HAP-1 (cell line): ENCODE measurements around the gene OTOS.

ENCODE experiments used
- DNase-seq, 2 experiments: peaks; one replicate each; pipeline ENCODE4 v3.0.0-alpha.2; 2016 to 2020; ENCODE audit warnings: low spot score in 2 of 2
- H3K27me3 ChIP-seq: fragments of 250-450 bp; sonication (Bioruptor Pico); 2 replicates; pipeline ENCODE4 v1.5.1; 2020; ENCODE audit warnings: low read depth, mild to moderate bottlenecking, moderate library complexity
- H3K36me3 ChIP-seq: fragments of 250-450 bp; sonication (Bioruptor Pico); replicated peaks from 2 replicates; pipeline ENCODE4 v1.5.1; 2020; ENCODE audit warnings: mild to moderate bottlenecking
- H3K4me1 ChIP-seq: fragments of 250-450 bp; sonication (Bioruptor Pico); 2 replicates; pipeline ENCODE4 v1.5.1; 2020; ENCODE audit warnings: mild to moderate bottlenecking
- H3K4me3 ChIP-seq: fragments of 250-450 bp; sonication (Bioruptor Pico); 2 replicates; pipeline ENCODE4 v1.5.1; 2020; ENCODE audit warnings: mild to moderate bottlenecking, moderate library complexity
- H3K9me3 ChIP-seq: fragments of 250-450 bp; sonication (Bioruptor Pico); 2 replicates; pipeline ENCODE4 v1.5.1; 2020; ENCODE audit warnings: mild to moderate bottlenecking, moderate library complexity
- in situ Hi-C: fragments of 300-500 bp; cut with MboI; formaldehyde crosslinking; loops from 3 replicates; pipeline ENCODE4 v1.14.3; 2020; ENCODE audit warnings: low sequenced_read_pairs, inconsistent platforms, mixed read lengths

The OTOS gene

DNA sequence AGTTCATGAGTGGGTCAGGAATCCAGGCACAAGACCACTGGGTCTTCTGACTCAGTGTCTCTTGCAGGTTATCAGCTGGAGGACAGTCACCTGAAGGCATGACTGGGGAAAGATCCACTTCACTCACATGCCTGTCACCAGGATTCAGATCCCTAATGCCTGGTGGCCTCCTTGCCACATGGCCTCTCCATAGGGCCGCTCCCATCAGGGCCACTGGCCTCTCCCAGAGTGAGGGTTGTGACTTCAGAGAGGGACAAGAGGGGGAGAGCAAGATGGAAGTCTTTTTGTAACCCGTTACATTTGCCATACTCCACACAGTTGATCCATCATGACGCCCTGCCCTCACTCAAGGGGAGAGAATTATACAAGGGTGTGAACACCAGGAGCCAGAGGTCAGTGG is 13.0 kb upstream of the OTOS start:
- H3K36me3 ChIP-seq, result no peaks in the 10 kb centered on the region
- DNase-seq, result no peak
- no peaks in the 10 kb centered on the region for H3K9me3 ChIP-seq
- H3K27me3 ChIP-seq, result no peaks in the 10 kb centered on the region
- in situ Hi-C loops, result loop anchor here (5.0 kb wide), 1 partner anchor 284 kb away; the partner anchor contains the start of gene GPC1
- no peak overlapping the region for H3K4me3 ChIP-seq
- no peaks in the 10 kb centered on the region for H3K4me1 ChIP-seq

DNA sequence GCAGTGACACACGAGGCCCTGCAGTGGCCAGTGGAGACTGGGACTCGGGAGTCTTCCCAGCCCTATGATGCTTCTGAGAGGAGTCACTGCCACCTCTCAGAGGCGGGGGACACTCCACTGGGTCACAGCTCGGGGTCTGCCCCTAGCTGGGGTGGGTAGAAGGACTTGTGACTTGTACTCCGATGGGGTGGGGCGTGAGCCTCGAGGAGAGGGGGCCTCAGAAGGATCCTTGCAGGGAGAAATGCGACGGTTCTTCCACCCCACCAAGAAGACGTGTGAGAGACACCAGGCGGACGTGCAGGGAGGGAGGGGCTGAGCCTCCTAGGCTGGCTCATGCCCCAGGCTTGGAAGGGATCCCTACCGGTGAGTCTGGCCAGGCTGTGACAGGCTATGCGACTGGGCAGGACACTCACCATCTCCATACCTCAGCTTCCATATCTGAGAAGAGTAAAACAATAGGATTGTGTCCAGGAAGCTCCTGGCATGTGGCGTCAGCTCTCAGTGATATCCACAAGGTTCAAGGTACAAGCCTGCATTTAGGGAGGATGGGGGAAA is 11.1 kb upstream of the OTOS start:
- DNase-seq, result no peak
- Histone ChIP-seq H3K4me1 (no peaks in the 10 kb centered on the region), H3K36me3 (no peaks in the 10 kb centered on the region), H3K4me3 (no peak overlapping the region), H3K27me3 (no peaks in the 10 kb centered on the region), H3K9me3 (no peaks in the 10 kb centered on the region)
- in situ Hi-C loops, result loop anchor here (5.0 kb wide), 1 partner anchor 286 kb away; the partner anchor contains the start of gene GPC1

DNA sequence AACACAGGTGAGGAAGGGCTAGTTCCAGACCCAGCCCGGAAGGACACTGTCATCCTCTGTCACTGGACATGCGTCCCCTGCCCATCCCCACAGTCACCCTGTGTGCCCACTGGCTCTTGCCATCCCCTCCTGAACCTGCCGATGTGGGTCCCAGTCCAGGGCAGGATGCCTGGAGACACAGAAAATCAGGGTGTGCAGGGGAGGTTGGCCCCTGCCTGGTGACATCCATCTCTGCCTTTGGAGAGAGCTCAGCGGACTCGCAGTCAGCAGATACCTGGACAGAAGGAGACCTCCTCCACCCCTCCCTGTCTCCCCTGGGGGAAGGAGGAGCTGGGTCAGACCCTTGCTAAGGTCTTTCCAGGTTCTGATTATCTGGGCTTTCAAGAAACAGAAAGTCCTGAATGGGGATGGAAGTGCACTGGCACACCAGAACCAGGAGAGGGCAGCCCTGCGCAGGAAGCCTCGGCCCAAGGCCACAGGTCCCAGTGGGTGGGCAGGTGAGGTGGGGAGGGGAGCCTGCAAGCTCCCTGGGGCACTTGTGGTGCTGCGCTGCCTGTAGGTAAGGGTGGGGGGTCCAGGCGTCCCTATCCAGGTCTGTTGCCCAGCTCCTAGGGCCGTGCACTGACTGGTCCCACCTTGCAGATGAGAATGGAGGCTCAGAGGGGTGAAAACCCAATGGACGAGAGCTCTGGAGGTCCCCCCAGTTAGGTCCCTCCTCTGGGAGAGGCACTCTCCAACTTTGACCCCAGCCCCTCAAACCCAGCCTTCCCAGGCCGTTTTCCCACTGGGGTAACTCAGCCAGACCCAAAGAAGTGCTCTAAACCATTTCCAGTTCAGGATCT is 9.7 kb upstream of the OTOS start:
- H3K9me3 ChIP-seq, result no peaks in the 10 kb centered on the region
- no peak overlapping the region for H3K4me3 ChIP-seq
- peak; percentile 7 to 69 for DNase-seq
- H3K27me3 ChIP-seq, result no peaks in the 10 kb centered on the region
- H3K36me3 ChIP-seq, result no peaks in the 10 kb centered on the region
- H3K4me1 ChIP-seq, result no peaks in the 10 kb centered on the region
- in situ Hi-C loops, result loop anchor here (5.0 kb wide), 1 partner anchor 287 kb away; the partner anchor contains the start of gene GPC1

DNA sequence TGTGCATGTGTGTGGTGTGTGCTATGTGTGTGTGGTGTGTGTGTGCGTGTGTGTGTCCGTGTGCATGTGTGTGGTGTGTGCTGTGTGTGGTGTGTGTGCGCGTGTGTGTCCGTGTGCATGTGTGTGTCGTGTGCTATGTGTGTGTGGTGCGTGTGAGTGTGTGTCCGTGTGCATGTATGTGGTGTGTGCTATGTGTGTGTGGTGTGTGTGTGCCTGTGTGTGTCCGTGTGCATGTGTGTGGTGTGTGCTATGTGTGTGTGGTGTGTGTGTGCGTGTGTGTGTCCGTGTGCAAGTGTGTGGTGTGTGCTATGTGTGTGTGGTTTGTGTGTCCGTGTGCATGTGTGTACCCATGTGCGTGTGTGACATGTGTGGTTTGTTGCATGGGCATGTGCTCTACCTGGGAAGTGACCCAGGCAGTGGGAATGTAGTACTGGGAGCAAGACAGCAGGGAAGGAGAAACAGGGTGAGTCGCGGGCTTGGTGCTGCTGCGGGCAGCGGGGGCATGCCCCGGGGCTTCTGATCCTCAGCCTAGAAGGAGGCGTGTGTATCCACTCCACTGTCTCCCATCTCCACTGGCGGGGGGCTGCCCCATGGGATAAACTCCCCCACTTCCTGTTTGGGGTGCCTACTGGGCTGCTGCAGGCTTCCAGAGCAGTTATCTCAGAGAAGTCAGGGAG is 7.6 kb upstream of the OTOS start:
- H3K4me3 ChIP-seq, result no peak overlapping the region
- no peaks in the 10 kb centered on the region for H3K9me3 ChIP-seq
- no peak for DNase-seq
- H3K27me3 ChIP-seq, result no peaks in the 10 kb centered on the region
- no peaks in the 10 kb centered on the region for H3K36me3 ChIP-seq
- H3K4me1 ChIP-seq, result no peaks in the 10 kb centered on the region
- in situ Hi-C loops, result no loop called here

DNA sequence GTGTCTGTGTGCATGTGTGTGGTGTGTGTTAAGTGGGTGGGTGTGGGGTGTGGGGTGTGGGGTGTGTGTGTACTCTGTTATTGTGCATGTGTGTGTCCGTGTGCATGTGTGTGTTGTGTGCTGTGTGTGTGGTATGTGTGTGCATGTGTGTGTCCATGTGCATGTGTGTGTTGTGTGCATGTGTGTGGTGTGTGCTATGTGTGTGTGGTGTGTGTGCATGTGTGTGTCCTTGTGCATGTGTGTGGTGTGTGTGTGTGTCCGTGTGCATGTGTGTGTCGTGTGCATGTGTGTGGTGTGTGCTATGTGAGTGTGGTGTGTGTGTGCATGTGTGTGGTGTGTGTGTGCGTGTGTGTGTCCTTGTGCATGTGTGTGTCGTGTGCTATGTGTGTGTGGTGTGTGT is 6.9 kb upstream of the OTOS start:
- Histone ChIP-seq H3K9me3 (no peaks in the 10 kb centered on the region), H3K4me1 (no peaks in the 10 kb centered on the region), H3K27me3 (no peaks in the 10 kb centered on the region), H3K4me3 (no peak overlapping the region), H3K36me3 (no peaks in the 10 kb centered on the region)
- no peak for DNase-seq
- in situ Hi-C loops, result no loop called here

DNA sequence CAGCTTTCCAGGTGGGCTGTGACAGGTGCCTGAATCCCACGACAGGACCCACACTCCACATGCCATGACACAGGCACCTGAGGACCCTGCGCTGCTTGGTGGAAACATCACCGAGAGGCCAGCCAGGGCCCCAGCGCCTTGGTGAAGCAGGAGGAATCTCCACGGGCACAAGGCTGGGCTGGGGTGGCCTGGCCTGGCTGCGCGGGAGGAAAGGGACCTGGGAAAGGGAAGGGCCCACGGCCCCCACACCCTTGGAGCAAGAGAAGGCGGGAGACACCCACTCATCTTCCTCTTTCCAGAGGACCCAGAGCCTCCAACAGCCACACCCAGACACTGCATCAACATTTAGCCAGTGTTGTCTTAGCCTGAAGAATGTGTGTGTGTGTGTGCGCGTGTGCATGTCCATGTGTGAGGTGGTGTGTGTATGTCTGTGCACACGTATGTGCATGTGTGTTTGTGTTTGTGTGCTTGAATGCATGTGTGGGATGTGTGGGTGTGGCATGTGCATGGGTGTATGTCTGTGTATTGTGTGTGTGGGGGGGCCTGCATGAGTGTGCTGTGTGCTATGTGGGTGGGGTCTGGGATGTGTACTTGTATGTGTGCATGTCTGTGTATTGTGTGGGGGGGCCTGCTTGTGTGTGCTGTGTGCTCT is 6.3 kb upstream of the OTOS start:
- Histone ChIP-seq H3K4me3 (no peak overlapping the region), H3K4me1 (no peaks in the 10 kb centered on the region), H3K36me3 (no peaks in the 10 kb centered on the region), H3K27me3 (no peaks in the 10 kb centered on the region), H3K9me3 (no peaks in the 10 kb centered on the region)
- in situ Hi-C loops, result no loop called here
- no peak for DNase-seq

DNA sequence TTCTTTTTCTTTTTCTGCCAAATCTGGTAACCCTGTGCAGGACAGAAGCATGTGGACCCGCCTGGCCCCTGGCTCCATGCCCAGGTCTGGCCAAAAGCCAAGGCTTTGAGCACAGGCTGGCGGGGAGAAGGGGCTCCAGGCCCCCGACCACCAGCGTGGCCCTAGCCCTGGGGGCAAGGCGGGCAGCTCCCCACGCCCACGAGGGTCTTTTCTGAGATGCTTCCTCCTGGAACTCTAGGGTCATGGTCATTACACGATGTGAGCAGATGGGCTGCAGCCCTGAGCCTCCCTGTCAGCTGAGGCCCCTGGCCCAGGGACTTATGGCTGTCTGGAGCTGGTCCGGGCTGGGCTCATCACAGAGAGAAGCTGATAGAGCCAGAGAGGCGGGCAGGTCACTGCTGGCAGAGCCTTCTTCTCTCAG is 5.7 kb upstream of the OTOS start:
- in situ Hi-C loops, result no loop called here
- DNase-seq, result no peak
- Histone ChIP-seq H3K36me3 (no peaks in the 10 kb centered on the region), H3K9me3 (no peaks in the 10 kb centered on the region), H3K4me1 (no peaks in the 10 kb centered on the region), H3K27me3 (no peaks in the 10 kb centered on the region), H3K4me3 (no peak overlapping the region)

DNA sequence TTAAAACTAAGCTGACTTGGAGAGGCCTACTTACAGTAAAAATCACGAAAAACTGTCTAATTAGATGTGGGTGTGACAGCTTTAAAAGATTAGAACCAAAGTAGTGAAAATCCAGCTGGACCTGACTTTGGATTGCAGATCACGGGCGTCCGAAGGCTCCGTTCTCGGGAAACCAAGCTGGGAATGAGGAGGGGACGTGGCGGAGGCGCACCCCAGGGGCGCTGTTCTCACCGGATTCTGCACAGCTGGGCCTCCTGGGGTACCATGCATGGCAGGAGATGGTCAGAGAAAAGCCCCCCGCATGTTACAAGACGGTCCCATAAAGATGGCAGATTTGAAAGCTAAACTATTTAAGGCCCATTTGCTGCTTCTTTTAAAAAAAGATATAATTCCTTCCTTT is 5.0 kb upstream of the OTOS start:
- in situ Hi-C loops, result no loop called here
- H3K27me3 ChIP-seq, result no peaks in the 10 kb centered on the region
- H3K36me3 ChIP-seq, result no peaks in the 10 kb centered on the region

DNA sequence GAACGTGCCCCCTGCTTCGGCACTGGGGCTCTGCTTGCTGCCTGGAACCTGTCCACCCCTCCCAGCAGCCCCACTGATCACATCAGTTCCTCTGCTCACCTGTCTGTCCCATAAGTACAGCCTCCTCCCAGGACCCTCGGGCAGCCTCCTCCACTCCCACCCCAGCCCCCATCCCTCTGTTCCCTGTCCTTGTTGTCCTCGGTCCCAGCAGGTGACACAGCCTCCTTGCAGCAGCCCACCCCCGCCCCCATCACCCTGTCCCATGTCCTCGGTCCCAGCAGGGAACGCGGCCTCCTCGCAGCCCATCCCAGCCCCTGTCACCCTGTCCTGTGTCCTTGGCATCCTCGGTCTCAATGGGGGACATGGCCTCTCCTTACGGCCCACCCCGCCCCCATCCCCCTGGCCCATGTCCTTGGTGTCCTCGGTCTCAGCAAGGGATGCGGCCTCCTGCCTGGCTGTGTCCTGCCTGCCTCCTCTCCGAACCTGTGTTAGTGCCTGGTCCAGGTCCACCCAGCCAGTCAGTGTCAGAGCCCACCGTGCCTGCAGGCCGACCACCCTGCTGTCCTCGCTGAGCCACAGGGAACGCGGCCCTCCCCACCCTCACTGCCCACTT is 4.3 kb upstream of the OTOS start:
- H3K9me3 ChIP-seq, result no peaks in the 10 kb centered on the region
- no peaks in the 10 kb centered on the region for H3K36me3 ChIP-seq
- H3K4me3 ChIP-seq, result no peak overlapping the region
- no peak for DNase-seq
- H3K27me3 ChIP-seq, result no peaks in the 10 kb centered on the region
- in situ Hi-C loops, result loop anchor here (5.0 kb wide), 1 partner anchor 87 kb away; no protein-coding TSS in a partner anchor
- H3K4me1 ChIP-seq, result no peaks in the 10 kb centered on the region

More for the DNA sequence above, 5.0 kb upstream of the OTOS start:
- Histone ChIP-seq H3K4me3 (no peak overlapping the region), H3K4me1 (no peaks in the 10 kb centered on the region), H3K9me3 (no peaks in the 10 kb centered on the region)
- no peak for DNase-seq

DNA sequence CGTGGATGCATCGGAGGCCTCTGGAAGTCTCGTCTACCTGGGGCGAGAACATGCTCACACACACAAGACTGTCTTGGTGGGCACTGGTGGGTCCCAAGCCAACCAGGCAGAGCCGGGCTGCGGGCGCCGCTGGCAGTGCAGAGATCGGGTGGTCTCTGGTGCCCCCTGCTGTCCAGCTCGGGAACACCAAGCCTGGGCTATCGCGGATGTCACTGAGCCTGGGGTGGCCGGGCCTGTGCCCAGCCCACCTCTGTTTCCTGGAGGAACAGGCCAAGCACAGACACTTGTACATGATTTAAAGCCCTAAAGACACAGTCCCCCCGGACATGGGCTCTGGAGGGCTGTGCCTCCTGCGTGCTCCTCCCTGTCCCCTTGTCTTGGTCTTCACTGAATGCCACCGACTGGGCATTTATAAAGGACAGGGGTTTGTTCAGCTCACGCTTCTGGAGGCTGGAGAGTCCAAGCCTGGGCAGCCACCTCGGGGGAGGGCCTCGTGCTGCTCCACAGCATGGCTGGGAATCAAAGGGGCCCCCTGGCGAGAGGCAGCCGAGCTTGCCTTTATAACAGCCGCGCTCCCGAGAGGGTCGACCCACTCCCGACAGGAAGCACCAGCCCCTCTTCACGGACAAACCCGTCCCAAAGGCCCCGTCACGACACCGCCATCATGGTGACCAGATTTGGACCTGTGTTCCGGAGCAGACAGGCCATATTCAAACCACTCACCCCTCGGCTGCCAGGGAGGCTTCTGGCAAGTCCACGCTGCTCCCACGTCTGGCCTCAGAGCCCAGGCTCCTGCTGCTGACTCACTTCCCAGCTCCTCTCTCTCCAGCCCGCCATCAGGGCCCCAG is 3.6 kb upstream of the OTOS start:
- Histone ChIP-seq H3K9me3 (no peaks in the 10 kb centered on the region), H3K4me3 (no peak overlapping the region), H3K27me3 (no peaks in the 10 kb centered on the region), H3K4me1 (no peaks in the 10 kb centered on the region), H3K36me3 (no peaks in the 10 kb centered on the region)
- DNase-seq, result peak; percentile 43 to 88
- in situ Hi-C loops, result loop anchor here (5.0 kb wide), 1 partner anchor 87 kb away; no protein-coding TSS in a partner anchor

DNA sequence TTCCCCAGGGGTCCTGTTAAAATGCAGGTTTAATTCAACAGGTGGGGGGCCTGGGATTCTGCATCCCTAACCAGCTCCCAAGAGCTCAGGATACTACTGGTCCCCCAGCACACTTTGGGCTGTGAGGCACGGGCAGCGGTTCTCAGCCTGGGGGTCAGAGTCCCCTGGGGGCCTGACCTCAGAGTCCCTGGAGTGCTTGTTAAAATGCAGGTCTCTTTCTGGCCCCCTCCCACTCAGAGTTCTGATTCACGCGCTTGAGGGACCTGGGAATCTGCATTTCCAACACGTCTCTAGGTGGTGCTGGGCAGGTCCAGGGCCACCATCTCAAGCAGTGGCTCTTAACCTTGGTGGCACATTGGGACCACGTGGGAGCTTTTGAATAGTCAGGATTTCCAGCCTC is 2.8 kb upstream of the OTOS start:
- Histone ChIP-seq H3K9me3 (no peaks in the 10 kb centered on the region), H3K36me3 (no peaks in the 10 kb centered on the region), H3K27me3 (no peaks in the 10 kb centered on the region), H3K4me1 (no peaks in the 10 kb centered on the region), H3K4me3 (no peak overlapping the region)
- DNase-seq, result no peak
- in situ Hi-C loops, result loop anchor here (5.0 kb wide), 1 partner anchor 86 kb away; no protein-coding TSS in a partner anchor

DNA sequence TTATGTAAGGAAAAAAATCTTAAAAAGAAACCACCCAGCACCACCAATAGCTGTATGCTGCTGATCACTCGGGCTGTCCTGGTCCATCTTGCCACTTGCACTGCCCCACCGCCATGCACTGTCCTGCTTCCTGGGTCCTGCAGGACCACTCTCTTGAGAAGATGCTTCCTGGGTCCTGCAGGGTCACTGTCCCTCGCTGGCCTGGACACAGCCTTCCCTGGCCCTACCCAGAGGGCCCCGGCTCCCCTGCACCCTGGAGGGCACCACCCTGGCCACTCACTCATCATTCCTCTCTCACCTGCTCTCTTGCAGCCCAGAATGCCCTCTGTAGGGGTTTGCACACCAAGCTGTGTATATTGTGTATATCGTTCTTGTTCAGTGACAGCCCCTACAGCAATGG is 2.4 kb upstream of the OTOS start:
- Histone ChIP-seq H3K36me3 (no peaks in the 10 kb centered on the region), H3K27me3 (no peaks in the 10 kb centered on the region), H3K4me1 (no peaks in the 10 kb centered on the region), H3K9me3 (no peaks in the 10 kb centered on the region), H3K4me3 (no peak overlapping the region)
- DNase-seq, result no peak
- in situ Hi-C loops, result loop anchor here (5.0 kb wide), 1 partner anchor 86 kb away; no protein-coding TSS in a partner anchor
